HG03442 (cell line): ENCODE data around the gene TSC2.

Source experiments
- ATAC-seq: cut with Tn5 transposase; IDR thresholded peaks from one replicate; pipeline ENCODE4 v1.9.1; 2021; ENCODE audit warnings: mild to moderate bottlenecking, moderate library complexity; ENCODE audit not compliant: unreplicated experiment

Gene TSC2

DNA sequence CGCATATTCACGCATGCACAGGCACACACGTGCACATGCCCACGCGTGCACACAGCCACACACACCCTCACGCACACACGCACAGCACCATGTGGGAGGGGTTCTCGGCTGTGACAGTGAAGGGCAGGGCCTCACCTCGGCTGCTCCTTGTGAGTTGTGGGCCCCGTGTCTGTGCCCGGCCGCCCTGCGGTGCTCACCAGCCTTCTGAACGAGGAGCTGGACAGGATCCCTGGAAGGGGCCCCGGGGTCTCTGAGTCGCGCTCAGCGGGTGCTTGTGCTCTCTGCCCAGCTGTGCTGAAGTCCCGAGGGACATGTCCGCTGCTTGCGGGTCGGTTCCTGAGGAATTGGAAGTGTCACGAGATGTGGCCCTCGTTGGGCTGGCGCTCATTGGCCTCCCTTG lies 16.1 kb downstream of the TSC2 start:
- ATAC-seq, result no peak

DNA sequence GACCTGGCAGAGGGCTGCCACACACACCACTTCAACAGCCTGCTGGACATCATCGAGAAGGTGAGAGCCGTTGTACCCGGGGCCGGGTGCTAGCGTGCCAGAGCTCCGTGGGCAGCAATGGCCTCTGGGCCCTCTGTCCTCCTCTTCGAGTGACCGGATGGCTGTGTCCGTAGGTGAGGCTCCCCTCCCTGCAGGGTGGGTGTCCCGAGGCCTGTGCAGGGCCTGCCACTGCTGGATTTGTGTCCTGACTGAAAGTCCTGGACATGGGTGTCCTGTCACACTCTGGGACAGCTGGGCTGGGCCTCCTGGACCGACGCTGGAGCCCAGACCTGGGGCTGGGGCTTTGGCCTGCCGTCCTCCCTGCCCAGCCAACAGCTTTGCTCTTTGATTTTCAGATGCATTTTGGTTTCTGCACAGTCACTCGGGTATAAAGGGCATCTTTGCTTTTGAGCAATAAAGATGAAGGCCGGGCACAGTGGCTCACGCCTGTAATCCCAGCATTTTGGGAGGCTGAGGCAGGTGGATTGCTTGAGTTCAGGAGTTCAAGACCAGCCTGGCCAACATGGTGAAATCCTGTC lies 16.7 kb downstream of the TSC2 start:
- ATAC-seq, result no peak

DNA sequence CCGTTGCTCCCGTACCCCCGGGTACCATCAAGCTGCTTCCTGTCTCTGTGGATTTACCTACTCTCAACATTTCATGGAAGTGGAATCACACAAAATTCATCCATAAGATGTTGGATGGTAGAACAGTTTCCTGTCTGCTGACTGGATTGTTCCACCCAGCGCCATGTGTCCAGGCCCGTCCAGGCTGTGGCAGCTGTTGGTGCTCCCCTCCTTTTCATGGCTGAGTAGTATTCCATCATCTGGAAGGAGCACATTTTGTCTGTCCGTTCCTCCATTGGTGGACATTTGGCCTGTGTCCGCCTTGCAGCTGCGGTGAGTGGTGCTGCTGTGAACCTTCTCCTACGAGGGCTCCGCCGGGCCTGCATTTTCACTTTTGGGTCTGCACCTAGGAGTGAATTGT lies 18.4 kb downstream of the TSC2 start:
- no peak for ATAC-seq

DNA sequence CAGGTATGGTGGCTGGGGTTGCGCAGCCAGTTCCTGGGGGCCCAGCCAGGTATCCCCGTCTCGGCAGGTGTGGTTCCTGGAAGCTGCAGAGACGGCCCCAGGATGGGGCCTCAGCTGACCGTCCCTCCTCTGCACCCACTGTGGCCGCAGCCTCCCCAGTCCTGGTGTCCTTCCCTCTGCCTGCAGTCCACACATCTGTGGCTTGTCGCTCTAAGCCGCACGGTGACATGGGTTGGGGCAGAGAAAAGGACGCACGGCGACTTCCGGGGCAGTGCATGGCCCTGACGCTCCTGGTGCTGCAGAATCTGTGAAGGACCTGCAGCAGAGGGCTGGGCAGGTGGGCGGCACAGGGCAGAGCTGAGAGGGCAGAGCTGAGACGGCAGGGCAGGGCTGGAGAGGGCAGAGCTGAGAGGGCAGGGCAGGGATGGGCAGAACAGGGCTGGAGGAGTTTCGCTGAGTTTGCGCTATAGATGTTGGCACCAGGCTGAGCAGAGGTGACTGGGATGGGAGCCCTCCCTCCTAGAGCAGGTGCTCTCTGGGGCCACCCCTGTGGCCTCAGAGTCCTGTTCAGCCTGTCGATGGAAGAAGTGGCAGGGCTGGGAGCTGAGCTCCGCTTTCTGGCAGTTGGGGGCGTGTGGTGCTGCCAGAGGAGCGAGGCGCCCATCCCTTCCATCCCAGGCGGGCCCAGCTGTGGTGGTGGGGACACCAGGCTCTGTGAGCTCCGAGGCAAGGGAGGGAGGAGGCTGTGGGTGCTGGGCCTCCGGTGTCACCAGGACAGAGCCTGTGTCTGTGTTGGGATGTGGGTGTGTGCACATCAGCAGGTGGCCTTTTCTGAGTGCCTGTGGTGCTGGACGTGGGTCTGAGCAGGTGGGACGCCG lies 23.0 kb downstream of the TSC2 start:
- no peak for ATAC-seq

GRCh38 chr16:2071454-2072202 lies 23.8 kb downstream of the TSC2 start:
- no peak for ATAC-seq

GRCh38 chr16:2072926-2073325 lies 25.1 kb downstream of the TSC2 start:
- ATAC-seq, result no peak

DNA sequence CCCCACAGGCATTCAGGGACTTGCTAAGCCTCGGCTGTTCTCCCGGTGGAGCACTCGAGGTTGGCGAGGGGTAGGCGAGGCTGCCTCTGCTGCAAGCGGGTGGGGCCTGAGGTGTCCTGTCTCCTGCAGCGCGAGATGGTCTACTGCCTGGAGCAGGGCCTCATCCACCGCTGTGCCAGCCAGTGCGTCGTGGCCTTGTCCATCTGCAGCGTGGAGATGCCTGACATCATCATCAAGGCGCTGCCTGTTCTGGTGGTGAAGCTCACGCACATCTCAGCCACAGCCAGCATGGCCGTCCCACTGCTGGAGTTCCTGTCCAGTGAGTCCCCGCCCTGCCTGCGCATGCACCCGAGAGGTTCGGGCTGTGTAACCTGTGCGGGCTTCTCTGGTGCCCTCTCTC lies 26.3 kb downstream of the TSC2 start:
- no peak for ATAC-seq

GRCh38 chr16:2075631-2076030 lies 27.8 kb downstream of the TSC2 start:
- no peak for ATAC-seq

GRCh38 chr16:2076072-2076865 lies 28.5 kb downstream of the TSC2 start:
- no peak for ATAC-seq

DNA sequence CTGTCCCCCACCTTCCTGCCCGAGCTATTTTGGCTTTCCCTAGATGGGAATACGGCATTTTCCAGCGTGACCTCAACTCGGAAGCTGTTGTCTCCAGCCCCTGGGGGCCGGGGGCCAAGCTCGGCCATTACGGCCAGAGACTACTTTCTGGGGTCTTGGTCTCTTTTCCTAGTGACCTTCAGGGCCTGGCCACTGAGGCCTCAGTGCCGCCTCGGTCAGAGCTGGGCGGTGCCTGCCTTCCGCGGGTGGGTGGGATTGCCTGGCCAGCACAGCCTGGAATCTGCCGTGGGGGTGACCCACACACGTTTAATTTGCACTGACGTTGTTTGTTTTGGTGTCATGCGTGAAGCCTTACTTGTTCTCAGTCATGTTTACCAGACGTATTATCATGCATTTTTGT lies 29.2 kb downstream of the TSC2 start:
- no peak for ATAC-seq

- ATAC-seq, result no peak
Measured at GRCh38 chr16:2077696-2078095, 29.9 kb downstream of the TSC2 start.

DNA sequence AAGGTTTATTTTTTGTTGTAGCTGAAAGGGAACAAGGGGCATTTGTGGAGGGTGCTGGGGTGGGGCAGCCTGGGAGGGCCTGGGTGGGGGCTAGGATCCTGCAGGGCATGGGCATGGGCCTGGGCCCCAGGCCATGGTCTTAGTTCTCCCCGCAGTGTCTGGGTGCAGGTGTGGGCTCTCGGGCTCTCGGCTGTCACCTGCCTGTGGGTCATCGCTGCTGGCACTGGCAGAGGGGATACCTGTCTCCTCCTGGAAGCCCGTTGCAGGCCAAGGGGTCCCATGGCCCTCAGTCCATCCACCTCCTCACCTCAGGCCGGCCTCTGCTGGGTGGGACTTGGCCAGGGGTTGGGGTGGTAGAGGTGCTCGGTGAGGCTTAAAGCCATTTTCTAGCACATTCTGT lies 30.3 kb downstream of the TSC2 start:
- ATAC-seq, result no peak

DNA sequence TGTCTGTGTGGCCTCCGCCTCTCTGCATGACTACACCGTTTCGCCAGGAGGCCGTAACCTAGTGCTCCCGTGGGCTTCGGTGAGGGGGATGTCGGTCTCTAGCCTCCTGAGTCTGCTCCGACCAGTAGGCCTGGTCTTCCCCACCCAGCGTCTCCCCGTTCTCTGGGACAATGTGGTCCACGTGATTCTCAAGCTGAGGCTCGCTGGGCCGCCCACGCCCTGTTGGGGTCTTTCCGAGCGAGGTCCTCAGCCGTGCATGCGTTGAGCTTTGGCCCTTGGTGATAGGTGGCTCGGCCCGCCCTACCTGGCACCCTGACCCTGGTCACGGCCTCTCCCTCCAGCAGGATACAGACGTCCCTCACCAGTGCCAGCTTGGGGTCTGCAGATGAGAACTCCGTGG lies 30.9 kb downstream of the TSC2 start:
- ATAC-seq, result no peak

DNA sequence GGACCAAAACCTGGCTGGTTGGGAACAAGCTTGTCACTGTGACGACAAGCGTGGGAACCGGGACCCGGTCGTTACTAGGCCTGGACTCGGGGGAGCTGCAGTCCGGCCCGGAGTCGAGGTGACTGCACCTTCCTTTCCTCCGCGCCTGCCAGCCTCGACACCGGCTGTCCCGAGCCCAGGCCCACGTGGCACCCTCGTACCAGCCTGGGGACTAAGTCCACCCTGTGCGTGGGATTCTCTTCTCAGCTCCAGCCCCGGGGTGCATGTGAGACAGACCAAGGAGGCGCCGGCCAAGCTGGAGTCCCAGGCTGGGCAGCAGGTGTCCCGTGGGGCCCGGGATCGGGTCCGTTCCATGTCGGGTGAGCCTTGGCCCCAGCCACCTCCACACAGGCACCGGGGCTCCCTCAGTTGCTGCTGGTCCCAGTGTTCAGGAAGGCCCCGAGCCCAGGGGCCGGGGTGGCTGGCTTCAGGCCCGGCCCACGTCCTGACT lies 31.6 kb downstream of the TSC2 start:
- no peak for ATAC-seq

GRCh38 chr16:2079991-2080390 lies 32.2 kb downstream of the TSC2 start:
- no peak for ATAC-seq

DNA sequence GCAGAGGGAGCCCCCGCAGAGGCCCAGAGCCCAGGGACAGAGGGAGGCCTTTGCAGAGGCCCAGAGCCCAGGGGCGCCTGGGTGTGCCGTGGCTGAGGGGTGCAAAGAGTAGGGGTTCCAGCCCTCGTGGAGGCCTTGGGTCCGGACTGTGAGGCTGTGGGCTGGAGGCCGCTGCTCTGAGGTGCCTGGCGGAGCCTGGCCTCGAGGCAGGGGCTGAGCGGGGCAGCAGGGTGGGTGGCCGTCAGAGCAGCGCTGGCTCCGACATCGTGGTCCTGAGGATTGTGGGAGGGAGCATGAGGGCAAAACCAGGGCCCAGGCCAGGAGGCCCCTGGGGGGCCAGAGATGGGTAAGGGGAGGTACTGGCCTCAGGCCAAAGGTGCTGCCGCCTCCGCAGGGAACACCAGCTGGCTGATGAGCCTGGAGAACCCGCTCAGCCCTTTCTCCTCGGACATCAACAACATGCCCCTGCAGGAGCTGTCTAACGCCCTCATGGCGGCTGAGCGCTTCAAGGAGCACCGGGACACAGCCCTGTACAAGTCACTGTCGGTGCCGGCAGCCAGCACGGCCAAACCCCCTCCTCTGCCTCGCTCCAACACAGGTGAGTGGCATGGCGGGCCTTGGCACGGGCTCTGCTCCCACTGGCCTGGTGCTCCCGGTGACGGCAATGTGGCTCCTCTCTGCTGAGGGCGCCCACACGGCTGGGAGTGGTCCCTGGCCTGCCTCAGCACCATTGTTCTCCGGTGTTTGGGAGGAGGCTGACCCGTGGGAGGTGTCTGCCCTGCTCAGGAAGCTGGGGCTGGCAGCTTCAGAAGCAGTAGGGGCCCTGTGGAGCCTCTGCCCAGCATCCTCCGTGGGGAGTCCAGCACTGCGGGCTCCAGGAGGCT lies 33.7 kb downstream of the TSC2 start:
- no peak for ATAC-seq

- no peak for ATAC-seq
Measured at GRCh38 chr16:2082171-2082982, 34.6 kb downstream of the TSC2 start.

GRCh38 chr16:2082983-2083364 lies 35.2 kb downstream of the TSC2 start:
- no peak for ATAC-seq

GRCh38 chr16:2083409-2083808 lies 35.6 kb downstream of the TSC2 start:
- no peak for ATAC-seq
